HG02943 (cell line): ENCODE results near the gene CMBL.
"Not testable (repeated sequence)": the region's sequence is repeated elsewhere in the genome, so short reads cannot be mapped to it uniquely, and the experiment has no call there.

Experiments
- ATAC-seq: cut with Tn5 transposase; IDR thresholded peaks from one replicate; pipeline ENCODE4 v1.9.1; 2021; ENCODE audit warnings: mild to moderate bottlenecking, low read depth, moderate library complexity; ENCODE audit not compliant: unreplicated experiment

CMBL gene

DNA sequence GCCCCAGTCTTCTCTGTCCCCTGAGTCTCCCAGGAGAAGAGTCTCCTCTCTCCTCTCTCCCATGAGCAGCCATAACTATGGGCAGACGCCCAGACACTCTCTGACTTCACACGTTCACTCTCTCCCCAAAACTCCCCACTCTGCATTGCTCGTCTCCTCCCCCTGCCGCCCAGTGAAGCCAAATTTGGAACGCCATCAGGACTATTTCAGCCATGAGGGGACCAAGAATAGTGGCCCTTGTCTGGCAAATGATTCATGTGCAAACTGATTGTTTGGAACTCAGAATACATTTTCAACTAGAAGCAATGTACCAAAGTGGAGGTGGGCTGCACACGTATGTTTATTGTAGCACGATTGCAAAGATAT, 20.9 kb downstream of the CMBL start:
- no peak for ATAC-seq

GRCh38 chr5:10286162-10286861, 21.4 kb downstream of the CMBL start:
- ATAC-seq = no peak

DNA sequence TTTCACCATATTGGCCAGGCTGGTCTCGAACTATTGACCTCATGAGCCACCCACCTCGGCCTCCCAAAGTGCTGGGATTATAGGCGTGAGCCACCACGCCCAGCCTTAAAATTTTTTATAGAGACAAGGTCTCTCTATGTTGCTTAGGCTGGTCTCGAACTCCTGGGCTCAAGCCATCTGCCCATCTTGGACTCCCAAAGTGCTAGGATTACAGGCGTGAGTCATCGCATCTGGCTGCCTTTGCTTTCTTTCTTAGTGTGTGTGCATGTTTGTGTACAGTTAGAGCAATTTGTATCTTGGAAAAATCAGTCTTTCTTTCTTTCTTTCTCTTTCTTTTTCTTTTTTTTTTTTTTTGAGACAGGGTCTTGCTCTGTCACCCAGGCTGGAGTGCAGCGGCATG, 22.3 kb downstream of the CMBL start:
- not testable (repeated sequence) for ATAC-seq

DNA sequence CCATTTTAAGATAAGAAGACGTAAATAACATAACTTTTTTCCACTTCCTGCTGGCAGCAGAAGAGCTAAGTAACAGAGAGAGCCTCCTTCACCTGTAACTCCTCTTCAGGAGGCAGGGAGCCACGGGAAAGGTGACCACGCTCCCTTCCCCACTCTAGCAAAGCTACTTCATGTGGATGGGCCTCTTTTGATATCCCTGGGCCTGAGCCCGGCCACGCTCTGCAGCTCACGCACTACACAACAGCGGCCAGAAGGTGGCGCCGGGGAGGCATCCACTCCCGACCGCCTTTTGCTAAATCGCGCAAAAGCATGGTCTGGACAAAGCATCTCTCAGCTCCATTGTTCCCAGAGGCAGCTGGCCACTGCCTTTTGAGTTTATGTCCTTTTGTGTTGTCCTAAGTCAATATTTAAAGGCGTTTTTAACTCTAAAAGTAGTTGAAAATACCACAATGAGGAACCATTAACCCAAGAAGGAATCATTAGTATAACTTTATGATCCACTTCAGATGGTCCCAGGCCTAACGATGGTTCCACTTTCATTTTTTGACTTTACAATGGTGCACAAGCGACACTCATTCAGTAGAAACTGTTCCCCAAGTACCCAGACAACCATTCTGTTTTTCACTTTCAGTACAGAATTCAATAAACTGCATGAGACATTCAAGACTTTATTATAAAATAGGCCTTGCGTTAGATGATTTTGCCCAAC, 23.6 kb downstream of the CMBL start:
- ATAC-seq = peak; percentile 92

DNA sequence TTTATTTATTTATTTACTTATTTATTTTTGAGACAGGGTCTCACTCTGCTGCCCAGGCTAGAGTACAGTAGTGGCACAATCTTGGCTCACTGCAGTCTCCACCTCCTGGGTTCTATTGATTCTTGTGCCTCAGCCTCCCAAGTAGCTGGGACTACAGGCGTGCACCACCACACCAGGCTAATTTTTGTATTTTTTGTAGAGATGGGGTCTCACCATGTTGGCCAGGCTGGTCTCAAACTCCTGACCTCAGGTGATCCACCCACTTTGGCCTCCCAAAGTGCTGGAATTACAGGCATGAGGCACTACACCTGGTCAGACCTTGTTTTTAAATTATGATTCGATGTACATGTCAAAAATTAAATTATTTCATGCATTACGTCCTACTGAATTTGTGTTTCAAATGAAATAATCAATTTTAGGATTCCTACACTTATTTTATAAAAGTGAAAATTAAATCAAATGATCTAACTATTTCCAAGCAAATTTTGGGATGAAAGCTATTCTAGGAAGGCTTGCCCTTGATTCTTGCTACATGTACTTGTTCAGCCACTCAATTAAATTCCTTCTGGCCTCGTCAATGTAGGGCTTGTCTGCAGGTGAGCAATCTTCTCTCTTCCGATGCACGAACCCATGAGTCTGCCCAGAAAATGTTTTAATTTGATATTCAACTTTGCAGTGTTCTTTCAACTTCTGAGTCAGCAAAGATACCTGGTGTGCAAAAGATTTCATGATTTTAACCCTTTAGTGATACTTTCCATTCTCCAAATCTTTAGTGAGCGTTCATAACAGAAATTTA, 27.6 kb downstream of the CMBL start:
- ATAC-seq = no peak

GRCh38 chr5:10279328-10279727, 28.4 kb downstream of the CMBL start:
- no peak for ATAC-seq

- ATAC-seq = no peak
Observed at GRCh38 chr5:10278658-10279279, 28.9 kb downstream of the CMBL start.

GRCh38 chr5:10277773-10278630, 29.7 kb downstream of the CMBL start:
- no peak for ATAC-seq

- ATAC-seq = no peak
Observed at GRCh38 chr5:10276691-10277090, 31.0 kb downstream of the CMBL start.

DNA sequence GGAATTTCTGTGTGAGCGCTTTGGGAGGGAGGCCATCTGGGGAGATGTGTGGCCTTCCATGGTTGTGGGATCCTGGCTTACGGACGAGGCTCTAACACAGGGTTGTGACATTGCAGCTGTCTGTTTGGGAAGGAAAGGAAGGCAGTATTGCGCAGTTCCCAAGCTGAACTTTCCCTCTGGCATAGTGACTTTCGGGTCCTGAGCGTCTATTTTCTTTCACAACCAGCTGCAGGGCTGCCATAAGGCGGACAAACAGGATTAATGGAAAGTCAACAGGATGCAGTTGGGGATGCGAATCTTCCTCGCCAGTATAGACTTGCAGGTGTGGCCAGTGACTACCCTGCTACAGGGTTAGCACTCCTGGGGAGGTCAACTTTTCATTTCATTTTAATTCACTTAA, 31.7 kb downstream of the CMBL start:
- no peak for ATAC-seq

DNA sequence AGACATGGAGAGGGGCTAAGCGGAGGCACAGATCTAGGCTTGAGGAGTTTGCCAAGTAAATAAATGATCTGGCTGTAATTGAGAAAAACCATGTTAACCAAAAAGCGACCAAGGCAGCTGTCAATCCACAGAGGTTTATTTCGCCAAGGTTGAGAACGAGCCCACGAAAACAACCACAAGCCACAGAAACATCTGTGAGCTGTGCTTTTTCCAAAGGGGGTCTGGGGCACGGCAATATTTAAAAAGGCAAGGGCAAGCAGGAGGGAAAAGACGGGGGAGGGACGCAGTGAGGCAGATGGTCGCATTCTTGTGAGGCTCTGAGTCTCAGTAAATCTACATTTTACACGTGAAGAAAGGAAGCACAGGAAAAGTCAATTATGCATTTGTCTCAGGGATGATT, 32.2 kb downstream of the CMBL start:
- no peak for ATAC-seq

- not testable (repeated sequence) for ATAC-seq
Observed at GRCh38 chr5:10272875-10273209, 34.9 kb downstream of the CMBL start.

GRCh38 chr5:10272053-10272874, 35.4 kb downstream of the CMBL start:
- no peak for ATAC-seq

DNA sequence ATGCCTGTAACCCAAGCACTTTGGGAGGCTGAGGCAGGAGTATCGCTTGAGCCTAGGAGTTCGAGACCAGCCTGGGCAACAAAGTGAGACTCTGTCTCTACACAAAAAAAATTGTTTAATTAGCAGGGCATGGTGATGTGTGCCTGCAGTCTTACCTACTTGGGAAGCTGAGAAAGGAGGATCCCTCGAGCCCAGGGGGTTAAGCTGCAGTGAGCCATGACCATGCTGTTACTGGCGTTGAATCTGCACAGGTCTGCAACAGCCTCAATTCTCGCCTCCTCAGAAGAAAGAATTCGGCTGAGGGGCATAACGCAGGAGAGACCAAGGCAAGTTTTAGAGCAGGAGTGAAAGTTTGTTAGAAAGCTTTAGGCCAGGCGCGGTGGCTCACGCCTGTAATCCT, 39.6 kb downstream of the CMBL start:
- ATAC-seq = no peak

- ATAC-seq = no peak
Observed at GRCh38 chr5:10266839-10267238, 40.9 kb downstream of the CMBL start.

DNA sequence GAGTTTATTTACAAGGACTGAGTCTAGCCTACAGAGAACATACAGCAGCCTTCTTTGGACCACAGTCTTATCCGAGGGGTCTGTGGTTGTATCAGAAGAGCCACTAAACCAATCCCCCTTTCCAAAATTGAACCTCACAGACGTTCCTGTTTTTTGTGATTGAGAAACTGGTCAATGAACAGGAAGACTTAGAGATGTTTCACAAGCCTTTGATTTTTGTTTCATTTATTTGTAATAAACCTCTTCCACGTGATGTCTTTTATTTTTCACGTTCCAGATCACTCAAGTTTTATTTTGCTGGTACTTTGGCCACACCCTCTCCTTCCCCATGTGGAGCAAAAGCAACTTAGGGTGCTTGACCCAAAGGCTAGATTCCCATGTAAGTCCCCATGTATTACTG, 41.6 kb downstream of the CMBL start:
- no peak for ATAC-seq

GRCh38 chr5:10265245-10266109, 42.2 kb downstream of the CMBL start:
- ATAC-seq = no peak

DNA sequence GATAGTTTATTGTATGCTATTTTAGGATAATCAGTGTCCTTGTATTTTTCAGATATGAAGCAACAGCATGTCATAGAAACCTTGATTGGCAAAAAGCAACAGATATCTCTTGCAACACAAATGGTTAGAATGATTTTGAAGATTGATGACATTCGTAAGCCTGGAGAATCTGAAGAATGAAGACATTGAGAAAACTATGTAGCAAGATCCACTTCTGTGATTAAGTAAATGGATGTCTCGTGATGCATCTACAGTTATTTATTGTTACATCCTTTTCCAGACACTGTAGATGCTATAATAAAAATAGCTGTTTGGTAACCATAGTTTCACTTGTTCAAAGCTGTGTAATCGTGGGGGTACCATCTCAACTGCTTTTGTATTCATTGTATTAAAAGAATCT, 43.1 kb downstream of the CMBL start:
- ATAC-seq = no peak

DNA sequence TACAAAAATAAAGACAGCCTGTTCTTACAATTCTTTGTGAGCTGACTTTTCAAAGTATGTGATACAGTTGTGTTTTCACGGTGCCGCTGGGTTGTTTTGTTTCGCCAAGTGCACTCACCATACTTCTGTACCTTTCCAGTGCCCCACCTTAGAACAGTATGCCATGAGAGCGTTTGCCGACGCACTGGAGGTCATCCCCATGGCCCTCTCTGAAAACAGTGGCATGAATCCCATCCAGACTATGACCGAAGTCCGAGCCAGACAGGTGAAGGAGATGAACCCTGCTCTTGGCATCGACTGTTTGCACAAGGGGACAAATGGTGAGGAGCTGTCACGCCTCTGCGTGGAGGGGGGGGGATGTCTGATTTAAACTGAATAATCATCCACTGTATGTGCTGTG, 44.7 kb downstream of the CMBL start:
- no peak for ATAC-seq
